Esophagus muscularis mucosa (tissue), 3 donors: Measurements from ENCODE around the gene BACE2.

Source experiments
- CTCF ChIP-seq, 3 experiments: fragments of 200-600 bp in 2 of 3; fragments of 450-650 bp in 1 of 3; sonication (generic) in 2 of 3; IDR thresholded peaks; one replicate each; pipeline ENCODE4 v1.5.1; 2017 to 2019; ENCODE audit warnings: antibody characterized with exemption in 3 of 3, mild to moderate bottlenecking in 2 of 3, moderate library complexity in 1 of 3
- POLR2A ChIP-seq: fragments of 450-650 bp; IDR thresholded peaks from one replicate; pipeline ENCODE4 v1.6.1; 2017; ENCODE audit warnings: antibody characterized with exemption, moderate library complexity, mild to moderate bottlenecking, low read depth
- POLR2AphosphoS5 ChIP-seq, 2 donors: sonication (generic); formaldehyde crosslinking; IDR thresholded peaks; one replicate each; pipeline ENCODE4 v1.6.1; 2017; ENCODE audit warnings: antibody characterized with exemption in 2 of 2

- TF ChIP-seq CTCF (IDR thresholded peaks at IDR 0.05): no peak
- no peak for TF ChIP-seq POLR2A
- TF ChIP-seq POLR2AphosphoS5 (IDR thresholded peaks at IDR 0.05): no peak
These were observed 43.3 kb downstream of the BACE2 start for GRCh38 chr21:41211060-41211805.
